Right forelimb (tissue), 1 donor: ENCODE results near the gene PUM1.

Experiments used
- DNase-seq: peaks from one replicate; pipeline ENCODE4 v3.0.0-alpha.2; 2018

PUM1 gene

DNA sequence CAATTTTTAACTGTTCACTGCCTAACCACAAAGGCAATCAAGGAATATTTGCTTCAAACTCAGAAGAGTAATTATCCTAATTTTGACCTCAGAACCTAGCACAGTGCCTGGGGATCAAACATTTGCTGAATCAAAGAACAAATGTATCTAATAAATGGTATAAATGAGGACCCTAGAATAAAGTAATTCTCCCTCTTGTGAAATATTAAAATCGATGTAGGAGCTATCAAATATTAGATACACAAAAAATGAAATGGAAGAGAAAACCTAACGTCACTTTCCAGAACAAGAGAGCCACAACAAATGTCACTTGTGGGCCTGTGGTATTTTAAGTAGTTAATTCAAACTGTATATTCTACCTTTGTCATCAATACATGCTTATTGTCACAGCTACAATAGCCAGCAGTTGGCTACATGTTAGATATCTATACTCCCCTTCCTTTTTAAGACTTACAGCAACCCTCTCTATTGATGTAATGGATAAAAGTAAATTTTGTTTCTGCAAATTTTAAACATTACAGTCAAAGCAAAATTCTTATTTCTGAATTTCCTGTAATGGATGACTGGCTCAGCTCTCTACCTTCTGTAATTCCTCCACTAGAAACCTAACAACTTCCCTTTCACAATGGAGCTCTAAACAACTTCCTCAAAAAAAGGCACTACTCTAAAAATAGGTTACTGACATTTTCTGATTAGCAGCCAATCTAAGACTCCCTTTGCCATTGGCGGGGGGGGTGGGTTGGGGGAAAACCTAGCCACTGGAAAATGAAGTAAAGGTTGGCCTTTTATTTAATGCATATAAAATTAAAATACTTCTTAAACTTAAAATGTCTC, 37.6 kb downstream of the PUM1 start:
- DNase-seq, result no peak

- no peak for DNase-seq
Measured at GRCh38 chr1:31022259-31022658, 43.3 kb downstream of the PUM1 start.

DNA sequence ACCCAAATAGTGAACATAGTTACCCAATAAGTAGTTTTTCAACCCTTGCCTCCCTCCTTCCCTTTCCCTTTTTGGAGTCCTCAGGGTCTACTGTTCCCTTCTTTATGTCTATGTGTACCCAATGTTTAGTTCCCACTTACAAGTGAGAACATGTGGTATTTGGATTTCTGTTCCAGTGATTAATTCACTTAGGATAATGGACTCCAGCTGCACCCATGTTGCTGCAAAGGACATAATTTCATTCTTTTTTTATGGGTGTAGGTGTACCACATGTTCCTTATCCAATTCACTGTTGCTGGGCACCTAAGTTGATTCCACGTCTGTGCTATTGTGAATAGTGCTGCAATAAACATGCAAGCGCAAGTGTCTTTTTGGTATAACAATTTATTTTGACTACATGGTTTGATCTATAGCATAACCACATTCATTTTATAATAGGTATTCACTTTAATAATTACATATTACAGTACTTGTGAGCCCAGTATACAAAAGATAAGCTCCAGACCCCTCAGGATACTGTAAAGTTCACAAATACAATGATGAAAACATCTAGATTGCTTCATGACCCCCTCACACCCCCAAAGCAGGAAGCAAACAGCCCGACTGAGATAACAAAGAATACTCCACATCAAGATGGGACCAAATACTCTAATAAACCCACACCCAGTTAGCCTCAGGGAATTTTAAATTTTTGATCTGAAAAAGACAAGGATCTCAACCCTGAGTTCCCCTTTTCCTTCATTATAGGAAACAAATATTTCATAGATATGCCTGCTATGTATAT, 45.3 kb downstream of the PUM1 start:
- no peak for DNase-seq

GRCh38 chr1:31019401-31019800, 46.1 kb downstream of the PUM1 start:
- DNase-seq, result no peak

GRCh38 chr1:31016868-31017267, 48.6 kb downstream of the PUM1 start:
- no peak for DNase-seq

DNA sequence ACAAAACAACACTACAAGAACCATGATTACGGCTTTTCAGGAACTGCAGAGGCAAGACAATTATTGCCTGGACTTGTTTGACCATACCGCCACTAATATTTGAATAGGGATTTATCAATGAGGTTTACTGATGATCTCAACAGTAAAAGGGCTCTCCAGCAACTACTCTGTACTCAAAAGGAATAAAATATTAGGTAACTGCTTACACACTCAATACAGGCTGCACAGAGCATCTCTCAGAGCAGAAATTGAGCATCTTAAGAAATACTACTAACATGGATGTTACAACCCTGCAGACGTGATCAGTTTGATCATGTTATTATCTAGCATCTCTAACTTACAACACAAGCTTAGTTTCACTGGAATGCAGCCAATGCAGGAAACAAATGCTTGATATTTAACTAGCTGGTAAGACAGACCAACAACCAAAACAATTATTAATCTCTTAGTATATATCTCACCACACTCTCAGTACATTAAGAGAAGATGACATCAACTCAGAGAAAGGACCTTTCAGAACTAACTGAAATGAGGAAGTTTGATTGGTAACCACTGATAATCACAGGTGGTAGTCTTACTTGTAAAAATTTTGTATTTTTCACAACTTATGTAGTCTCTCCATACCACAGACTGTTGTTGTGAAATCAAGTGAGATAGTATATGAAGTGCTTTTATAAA, 52.2 kb downstream of the PUM1 start:
- DNase-seq, result no peak

DNA sequence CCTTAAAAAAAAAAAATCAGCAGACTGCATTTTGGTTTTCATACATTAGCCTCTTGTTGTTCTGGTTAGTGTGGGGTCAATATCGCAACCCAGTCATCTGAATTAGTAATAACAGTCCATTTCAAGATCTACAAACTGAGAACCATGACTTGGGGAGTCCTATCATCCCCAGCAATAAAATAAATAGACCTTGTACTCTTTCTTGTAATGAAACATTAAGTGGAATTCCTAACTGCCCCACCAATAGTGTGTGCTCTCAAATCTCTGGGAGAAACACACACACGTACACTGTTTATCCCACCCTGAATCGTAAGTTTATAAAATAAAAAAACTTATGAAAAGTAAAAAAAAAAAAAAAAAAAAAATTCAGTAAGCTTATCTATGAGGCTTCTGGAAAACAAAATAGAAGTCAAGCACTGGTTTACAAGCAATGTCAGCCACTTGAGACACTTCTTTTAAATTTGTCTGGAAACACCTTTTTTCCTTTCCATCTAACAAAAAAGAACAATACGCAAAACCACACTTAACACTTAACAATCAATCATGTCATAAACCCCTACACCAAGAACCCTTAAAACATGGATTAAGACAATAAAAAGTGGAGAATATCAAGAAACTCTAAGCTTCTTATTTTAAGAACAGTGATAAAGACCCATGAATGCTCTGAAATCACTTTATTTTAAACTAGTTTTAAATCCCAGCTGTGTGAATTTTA, 53.1 kb downstream of the PUM1 start:
- DNase-seq, result no peak

DNA sequence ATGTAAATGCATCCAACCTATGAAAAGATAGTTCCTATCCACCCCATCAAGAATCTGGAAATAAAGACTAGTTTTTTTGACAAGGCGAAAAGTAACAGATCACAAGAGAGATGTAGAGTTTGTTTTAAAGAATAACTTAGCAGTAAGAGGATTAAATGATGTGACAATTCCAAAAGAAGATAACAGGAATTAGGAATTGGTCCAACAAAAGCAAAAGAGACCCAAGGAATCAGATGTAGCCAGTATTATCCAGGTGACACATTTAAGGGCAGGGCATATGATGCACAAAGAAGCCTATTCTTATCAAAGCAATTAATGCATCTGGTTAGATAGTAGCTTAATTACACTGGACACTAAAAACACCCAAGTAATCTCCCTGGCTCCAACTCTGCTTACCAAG, 53.8 kb downstream of the PUM1 start:
- no peak for DNase-seq

DNA sequence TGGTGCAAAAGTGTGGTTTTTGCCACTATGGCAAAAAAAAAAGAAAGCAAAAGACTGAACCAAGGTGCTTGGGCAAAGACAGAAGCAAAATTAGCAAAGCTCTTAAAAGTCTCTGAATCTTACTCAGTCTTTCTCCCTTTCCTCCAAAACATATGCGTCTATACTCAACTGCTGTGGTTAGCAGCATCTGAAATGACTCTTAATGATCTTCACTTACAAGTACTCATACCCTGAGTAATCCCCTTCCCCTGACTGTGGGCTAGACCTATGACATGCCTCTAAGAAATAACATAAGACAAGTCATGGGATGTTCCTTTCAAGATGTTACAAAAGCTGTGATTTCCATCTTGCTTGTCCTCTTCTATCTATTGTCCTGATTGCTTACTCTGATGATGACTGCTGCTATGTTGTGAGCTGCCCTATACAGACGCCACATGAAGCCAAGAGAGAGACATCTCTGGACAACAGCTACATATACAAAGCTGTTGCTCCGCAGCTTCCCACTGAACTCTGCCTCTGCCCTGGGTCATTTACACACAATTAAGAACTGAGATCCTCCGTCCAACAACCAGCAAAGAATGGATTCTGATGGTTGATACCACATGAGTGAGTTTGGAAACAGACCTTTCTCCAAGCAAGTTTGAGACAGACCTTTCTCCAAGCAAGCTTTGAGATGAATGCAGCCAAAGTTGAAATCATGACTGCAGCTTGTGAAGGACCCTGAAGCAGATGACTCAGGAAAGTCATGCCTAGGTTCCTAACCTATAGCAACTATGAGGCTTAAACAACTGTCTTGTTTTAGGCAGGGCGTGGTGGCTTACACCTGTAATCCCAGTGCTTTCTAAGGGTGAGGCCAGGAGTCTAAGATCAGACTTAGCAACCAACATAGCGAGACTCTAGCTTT, 55.2 kb downstream of the PUM1 start:
- no peak for DNase-seq

- no peak for DNase-seq
Measured at GRCh38 chr1:31007462-31007991, 58.0 kb downstream of the PUM1 start.

DNA sequence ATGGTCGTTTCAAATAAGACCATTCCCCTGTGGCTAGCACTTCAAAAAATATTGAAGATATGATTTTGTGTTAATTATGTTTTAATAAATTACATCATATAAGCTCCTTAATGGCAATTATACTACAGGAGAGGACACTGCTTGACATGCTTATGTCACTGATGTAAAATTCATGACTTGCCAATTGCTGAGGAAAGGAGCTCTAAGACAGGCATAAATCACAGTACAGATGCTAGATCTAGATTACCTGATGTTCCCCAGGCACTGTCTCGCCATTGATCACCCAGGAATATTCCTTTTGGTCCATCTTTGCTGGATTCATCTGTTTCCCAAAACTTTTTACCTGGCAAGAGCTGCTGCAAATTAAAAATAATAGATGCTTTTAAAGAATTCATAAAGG, 58.8 kb downstream of the PUM1 start:
- DNase-seq, result no peak

- no peak for DNase-seq
Measured at GRCh38 chr1:31005617-31006166, 59.8 kb downstream of the PUM1 start.

GRCh38 chr1:31005198-31005597, 60.3 kb downstream of the PUM1 start:
- DNase-seq, result no peak

DNA sequence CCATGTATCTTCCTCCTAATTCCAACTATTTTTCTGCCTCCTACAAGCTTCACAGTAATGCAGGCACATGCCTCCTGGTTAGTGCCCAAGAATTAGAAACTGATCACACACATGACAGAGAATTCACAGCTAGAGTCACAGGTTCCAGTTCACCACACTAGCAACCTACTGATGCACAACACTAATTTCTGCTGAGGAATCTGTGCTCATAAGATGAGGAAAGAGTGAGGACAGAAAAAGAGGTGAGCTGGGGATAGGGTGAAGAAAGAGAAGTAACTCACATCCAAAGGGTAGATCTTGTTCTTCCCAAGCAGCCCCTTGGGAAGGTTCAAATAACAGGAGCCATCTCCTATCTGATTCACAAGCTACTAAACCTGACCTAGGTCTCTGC, 61.3 kb downstream of the PUM1 start:
- no peak for DNase-seq

- DNase-seq, result no peak
Measured at GRCh38 chr1:31003613-31004230, 61.8 kb downstream of the PUM1 start.

DNA sequence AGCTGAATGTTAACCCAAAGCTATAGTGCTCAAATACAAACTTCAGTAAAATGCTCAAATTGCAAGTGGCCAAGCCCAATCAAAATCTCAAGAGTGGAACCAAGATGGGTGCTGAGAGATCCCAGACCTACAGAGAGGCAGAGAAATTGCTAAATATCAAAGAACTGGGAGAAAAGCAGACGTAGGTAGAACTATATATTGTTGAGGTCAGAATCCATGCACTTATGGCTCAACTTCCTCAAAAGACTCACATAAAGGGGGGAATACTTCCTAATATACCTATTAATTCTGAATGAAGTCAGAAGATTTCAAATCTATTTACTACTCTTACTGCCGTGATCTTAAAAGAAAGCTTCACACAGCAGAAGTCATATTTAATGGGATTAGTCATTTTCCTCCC, 65.2 kb downstream of the PUM1 start:
- no peak for DNase-seq

DNA sequence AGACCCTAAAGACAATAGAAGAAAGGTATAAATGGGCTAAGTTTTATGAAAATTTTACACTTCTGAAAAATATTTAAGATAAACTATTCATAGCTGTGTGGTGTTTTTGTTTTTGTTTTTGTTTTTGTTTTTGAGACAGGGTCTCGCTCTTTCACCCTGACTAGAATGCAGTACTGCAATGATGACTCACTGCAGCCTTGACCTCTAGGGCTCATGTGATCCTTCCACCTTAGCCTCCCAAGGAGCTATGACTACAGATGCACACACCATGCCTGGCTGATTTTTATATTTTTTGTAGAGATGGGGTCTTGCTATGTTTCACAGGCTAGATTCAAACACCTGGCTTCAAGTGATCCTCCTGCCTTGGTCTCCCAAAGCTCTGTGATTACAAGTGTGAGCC, 66.6 kb downstream of the PUM1 start:
- DNase-seq, result no peak

DNA sequence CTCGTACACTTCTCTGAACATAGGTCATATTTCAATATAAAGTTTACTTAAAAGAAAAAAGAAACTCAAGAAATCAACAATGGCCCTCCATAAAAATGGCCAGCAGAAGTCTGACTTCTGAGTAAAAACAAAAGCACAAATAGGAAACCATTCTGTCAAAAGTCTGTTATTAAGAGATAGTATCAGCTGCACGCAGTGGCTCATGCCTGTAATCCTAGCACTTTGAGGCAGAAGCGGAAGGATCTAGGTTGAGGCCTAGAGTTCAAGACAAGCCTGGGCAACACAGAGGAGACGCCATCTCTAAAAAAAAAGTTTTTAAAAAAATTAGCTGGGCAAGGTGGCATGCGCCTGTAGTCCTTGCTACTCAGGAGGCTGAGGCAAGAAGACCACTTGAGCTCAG, 67.3 kb downstream of the PUM1 start:
- DNase-seq, result no peak

DNA sequence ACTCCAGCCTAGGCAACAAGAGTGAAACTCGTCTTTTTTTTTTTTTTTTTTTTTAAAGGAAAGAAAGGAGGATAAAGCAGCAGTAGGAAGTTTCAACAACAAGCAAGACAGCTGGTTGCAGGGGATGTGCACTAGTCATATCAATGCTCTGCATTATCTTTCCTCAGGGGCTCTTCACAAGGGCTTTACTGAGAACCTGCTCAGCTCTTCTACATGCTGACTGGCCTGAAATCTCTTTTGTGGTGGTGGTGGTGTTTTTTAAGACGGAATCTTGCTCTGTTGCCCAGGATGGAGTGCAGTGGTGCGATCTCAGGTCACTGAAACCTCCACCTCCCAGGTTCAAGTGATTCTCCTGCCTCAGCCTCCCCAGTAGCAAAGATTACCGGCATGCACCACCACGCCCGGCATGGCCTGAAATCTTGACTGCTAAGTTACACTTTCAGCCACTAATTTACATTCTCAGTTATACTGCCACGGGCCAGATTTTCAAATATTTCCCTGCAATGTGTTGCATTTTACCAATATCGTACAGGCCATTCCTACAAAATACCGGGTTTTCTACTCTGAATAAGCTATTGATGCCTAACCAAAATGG, 68.0 kb downstream of the PUM1 start:
- no peak for DNase-seq

- DNase-seq, result no peak
Measured at GRCh38 chr1:30995990-30996612, 69.4 kb downstream of the PUM1 start.
